Activated CD4-positive, alpha-beta T cell treated with anti-CD3 and anti-CD28 coated beads, Interleukin-2, Interleukin-4, amounts not matched to agents 100 ng/mL and 50 ng/mL, durations not matched to agents 16 hours and 8 hours (primary cell): ENCODE data around the gene FAM110D.

Experiments
- DNase-seq: peaks from one replicate; pipeline ENCODE4 v3.0.0-alpha.2; 2020; ENCODE audit warnings: low spot score

Gene FAM110D

GRCh38 chr1:26129778-26130177, 29.1 kb upstream of the FAM110D start:
- no peak for DNase-seq

- DNase-seq = no peak
Measured at GRCh38 chr1:26130695-26131094, 28.2 kb upstream of the FAM110D start.

DNA sequence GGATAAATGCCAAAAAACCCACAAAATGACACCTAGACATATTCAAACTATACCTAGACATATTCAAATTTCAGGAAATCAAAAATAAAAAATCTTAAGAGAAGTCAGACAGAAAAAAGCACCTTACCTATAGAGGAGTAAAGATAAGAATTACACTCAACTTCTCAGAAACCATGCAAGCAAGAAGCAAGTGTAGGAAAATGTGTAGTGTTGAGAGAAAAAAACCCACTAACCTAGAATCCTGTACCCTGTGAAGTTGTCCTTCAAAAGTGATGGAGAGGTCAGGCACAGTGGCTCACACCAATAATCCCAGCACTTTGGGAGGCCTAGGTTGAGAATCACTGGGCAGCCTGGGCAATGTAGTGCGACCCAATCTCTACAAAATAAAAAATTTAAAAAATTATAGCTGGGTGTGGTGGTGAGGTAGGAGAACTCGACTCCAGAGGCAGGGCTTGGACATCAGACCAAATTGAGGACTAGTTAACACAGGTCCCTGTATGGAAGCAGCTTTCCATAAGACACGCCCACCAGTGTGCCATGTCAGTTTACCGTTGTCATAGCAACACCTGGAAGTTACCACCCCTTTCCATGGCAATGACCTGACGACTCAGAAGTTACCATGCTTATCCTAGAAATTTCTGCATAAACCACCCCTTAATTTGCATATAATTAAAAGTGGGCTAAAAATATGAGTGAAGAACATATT, 26.6 kb upstream of the FAM110D start:
- DNase-seq = no peak

GRCh38 chr1:26132834-26133167, 26.1 kb upstream of the FAM110D start:
- no peak for DNase-seq

DNA sequence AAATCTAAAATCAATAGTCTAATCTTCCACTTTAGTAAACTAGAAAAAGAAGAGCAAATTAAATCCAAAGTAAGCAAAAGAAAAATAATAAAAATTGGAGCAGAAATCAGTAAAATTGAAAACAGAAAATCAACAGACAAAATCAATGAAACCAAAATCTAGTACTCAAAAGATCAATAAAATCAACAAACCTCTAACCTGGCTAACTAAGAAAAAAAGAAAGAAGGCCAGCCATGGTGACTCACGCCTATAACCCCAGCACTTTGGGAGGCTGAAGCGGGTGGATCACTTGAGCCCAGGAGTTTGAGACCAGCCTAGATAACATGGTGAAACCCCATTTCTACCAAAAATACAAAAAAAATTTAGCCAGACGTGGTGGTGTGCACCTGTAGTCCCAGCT, 24.4 kb upstream of the FAM110D start:
- DNase-seq = no peak

GRCh38 chr1:26138974-26139558, 19.8 kb upstream of the FAM110D start:
- no peak for DNase-seq

DNA sequence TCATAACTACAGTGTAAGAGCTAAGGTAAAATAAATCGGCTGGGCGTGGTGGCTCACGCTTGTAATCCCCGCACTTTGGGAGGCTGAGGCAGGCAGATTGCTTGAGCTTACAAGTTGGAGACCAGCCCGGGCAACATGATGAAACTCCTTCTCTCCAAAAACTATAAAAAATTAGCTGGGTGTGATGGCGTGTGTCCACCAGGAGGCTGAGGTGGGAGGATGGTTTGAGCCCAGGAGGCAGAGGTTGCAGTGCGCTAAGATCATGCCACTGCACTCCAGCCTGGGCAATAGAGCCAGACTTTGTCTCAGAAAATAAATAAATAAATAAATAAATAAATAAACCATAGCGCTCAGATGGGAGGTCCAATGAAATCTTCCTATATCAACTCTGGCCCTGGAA, 16.7 kb upstream of the FAM110D start:
- DNase-seq = no peak

DNA sequence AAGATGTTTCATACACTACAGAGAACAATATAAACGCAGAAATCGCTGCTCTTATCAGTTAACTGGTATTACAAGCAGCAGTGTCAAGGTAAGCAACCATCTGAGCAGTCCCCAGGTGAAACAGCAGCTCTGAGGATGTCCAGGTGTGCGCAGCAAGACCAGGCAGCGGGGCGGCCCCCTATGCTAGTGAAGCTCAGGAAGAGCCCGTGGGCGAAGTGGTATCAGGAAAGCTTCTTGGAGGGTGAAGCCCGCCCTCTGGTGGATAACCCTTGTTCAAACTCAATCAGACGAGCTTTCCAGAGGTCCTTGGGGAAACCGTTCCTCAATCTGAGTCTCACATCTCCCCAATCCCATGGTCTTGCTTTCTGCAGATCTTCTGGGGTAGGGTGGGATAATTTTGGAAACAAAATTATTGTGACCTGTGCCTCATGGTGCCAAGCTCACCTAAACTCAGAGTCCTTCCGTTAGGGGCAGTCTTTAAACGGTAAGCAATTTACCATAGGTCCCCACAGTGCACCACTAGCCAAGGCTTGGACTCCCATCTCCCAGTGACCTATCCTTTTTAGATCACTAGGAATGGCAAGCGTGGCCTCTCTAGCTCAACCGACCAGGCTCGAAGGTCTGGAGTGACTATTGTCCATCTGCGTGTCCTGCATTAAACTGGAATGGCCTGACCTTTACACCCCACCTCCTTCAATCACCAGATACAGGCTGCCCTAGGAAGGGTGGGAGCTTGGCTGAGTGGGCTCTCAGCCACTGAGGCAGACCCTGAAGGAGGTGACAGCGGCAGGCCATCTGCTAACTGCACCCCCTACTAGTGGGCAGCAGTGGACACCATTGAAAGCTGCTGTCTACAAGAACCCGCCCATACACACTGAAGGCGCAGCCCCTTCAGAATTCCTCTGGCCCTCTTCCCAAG, 13.6 kb upstream of the FAM110D start:
- peak; percentile 74 for DNase-seq

DNA sequence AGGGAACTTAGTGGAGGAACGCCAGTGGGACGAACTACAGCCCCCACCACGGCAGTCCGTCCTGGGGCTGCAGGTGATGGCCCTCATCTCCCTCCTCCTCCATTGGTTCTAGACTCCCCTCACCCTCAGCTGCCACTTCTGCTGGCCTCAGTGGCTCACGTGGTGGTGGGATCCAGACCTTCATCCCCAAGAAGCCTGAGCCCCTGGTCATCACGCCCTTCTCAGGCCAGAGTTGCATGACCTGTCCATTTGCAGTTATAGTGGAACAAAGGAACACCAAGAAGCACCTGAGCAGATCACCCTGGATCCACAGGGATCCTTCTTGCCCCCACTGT, 13.0 kb upstream of the FAM110D start:
- DNase-seq = no peak

DNA sequence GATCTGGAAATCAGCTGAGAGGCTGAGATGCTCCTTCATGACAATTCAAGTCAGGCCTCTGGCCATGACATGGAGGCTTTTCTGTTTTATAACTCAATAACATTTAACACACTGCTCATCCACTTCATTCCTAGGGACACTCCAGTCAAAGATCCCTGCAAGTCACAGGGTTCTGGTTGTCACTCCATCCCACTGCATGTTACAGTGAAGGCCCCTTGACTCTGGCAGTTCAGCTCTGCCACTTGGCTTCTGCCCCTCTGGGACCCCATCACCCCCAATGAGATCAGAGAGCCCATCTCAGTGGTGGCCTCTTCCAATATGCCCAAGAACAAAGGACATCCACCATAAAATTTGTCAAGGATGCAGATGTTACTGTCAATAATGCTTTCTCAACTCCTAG, 10.0 kb upstream of the FAM110D start:
- no peak for DNase-seq

DNA sequence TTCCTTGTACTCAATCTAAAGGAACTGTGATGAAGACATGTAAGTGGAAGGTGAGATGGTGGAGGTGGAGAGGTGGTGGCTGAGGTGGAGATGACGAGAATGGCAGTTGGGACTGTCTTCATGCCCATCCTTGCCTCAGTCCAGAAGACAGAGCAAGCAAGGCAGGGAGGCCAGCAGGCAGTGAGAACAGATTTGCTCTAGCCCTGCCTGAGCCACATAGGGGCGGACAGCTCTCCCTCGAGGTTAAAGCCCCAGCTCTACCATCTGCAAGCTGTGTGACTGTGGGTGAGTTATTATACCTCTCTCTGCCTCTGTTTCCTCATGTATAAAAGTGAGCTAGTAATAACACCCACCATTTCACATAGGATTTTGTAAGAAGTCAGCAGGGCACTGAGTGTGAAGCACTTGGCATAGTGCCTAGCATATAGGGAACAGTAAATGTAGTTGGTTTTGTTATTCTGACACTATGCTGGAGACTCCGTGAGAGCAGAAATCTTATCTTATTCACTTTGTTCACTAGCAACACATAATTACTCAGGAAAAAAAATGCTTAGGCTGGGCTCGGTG, 4.8 kb upstream of the FAM110D start:
- DNase-seq = no peak

- DNase-seq = no peak
Measured at GRCh38 chr1:26154750-26155149, 4.1 kb upstream of the FAM110D start.

DNA sequence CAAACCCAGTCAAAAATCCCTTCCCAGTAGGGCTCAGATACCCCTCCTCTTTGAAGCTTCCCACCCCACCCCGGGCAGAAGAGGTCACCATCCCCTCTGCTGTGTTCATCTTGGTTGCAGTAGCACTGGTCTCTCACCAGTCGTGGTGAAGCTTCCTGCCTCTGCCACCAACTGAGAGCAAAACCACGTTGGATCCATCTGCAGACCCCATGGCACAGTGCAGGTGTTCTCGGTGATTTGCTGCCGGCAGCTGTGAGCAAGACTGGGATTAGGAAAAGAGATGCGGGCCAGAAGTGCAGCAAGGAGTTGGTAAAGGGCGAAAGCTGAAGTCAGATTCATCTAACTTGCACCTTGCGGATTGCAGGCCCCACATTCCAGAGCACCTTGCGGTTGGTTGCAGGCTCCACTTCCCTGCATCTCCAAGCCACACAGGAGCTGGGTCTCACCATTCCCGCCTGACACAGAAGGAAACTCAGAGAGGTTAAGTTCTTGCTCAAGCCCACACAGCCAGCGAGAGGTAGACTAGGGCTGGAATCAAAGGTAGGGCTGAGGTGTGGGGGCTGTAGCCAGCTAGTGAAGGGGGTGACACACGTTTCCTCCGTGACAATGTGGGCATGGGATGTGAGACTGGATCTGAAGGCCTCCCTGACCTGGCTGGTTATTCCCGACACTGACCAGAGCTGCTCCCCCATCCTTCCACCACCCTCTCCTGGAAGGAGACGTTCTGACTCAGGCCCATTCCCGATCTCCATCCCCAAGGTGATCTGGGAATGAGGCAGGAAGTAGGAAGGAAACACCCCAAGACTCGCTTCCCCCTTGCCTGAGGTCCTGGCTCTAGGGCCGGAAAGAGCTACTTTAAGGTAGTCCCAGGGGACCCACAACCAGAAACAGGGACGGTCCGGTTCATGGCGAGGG, 3.3 kb upstream of the FAM110D start:
- DNase-seq = no peak

DNA sequence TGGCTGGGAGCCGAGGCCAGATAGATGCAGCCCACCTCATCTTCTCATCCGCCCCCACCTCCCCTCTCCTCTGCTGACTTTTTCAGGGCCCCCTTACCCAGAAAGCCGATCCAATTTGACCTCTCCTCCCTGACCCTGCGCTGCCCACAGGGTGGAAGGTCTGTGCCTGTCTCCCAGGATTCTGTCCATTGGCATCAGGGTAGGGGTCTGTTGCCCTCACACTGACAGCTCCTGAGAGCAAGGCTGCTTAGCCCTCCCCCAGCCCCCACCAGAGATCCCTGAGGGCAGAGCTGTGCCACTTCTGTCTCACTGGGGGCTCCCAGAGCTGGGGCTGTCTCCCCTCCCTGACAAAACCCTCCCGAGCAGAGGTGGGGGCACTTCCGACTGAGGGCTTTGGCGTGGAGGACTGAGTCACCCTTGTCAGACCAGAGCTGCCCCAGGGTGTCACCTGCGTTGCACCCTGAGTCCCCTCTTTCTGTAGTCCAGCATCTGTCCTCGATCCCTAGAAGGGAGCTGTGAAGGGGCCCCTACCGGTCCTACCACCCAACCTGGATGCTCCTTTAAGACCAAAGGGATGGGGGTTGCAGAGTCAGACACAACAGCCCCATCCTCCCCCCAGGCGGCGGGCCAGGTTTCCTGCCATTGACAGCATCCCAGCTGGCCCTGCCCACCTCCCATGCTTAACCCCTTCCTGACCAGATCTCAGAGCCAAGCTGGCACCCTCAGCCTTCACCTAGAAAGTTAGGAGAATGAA, 2.4 kb upstream of the FAM110D start:
- DNase-seq = no peak

DNA sequence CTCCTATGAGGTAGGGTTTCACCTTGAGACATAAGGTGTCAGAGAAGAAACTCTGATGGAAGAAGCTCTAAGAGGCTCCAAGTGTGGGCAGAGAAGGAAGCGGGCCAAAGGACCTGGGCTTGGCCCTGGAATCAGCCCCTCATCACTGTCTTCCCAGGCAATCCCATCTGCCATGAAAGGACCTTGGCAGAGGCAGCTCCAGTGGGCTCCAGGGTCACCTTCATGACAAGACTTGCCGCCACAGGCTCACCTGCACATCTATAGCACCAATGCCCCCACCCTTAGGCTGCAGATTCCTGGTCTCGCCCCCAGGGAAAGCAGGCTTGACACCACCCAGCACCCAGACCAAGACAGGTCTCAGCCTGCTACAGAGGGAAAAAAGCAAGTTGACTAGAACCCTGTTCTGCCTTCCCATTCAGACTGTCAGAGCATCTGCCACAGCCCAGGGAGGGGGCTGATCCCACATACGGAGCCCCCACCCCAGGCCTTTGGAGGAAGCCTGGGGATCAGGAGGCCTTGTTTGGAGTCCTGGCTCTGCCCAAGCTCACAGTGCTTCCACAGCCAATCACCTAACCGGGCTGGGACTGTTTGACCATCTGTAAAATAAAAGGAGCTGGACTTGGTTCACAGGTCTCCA, 490 bp upstream of the FAM110D start:
- DNase-seq = no peak

DNA sequence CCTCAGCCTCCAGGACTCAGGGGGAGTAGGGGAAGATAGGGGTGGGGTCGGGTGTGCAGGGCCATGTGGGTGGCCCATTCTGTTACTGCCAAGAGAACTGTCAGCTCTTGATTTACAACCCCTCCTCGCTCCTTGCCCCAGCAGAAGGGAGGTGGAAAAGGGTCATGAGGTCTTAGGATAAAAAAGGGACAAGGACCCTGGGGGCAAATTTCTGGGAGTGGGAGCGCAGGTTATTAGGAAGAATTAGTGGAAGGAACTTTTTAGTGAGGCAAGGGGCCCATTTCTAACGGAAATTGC, 812 bp downstream of the FAM110D start:
- no peak for DNase-seq

DNA sequence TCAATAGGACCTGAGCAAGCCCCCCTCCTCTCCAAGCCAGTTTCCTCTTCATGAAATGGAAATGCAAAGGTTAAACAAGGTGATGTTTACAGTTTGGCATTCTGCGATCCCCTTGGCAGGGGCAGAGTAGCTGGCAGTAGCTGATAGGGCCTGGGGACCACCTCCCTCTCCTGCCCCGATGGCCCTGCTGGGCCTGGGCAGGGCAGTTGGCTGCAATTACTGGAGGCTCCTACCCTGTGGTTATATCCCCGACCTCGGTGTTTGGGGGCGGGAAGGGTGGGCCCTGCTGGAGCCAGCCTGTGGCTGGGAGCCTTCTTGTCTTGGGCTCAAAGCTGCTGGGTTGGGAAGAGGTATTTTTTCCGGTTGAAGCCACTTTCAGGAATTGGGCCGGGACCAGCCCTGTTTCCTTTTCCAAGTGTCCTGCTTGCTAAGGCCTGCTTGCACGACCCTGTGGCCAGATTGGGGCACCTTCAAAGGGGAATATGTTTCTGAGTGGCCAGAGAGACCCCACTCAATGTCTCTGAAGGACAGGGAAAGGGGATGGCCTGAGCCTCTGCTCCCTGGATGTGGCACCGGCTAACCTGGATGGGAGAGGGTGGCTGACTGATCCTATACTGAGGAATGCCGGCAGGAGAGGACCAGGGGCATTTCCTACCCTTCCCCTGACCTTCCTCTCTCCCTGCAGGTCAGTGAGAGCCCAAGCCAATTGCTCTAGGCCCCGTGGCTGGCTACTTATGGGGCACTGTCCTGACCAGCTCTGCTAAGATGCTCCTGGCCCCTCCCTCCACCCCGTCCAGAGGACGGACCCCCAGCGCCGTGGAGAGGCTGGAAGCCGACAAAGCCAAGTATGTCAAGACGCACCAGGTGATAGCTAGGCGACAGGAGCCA, 1.9 kb downstream of the FAM110D start:
- no peak for DNase-seq

- DNase-seq = peak; percentile 27
Measured at GRCh38 chr1:26161415-26162219, 2.7 kb downstream of the FAM110D start.

DNA sequence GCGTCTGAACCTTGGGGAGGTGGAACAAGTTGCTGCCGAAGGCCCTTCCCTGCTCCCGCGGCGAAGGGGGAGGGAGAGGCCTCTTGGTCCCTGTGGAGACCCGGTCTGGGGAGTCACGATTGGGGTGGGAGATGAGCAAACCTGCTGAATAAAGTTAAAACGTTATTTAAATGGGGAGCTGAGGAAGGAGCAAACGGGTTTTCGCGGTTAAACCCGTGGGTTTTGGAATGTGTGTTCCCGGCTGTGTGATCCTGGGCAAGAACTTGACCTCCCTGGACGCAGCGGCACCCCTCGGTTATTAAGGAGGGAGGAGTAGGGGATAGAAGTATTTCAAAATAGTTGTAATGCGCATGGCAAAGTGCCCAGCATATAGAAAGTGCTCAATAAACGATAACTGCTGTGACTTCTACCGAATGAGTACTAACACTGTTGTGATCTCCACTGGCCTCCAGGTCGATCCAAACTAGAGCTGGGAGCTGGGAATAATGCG, 3.4 kb downstream of the FAM110D start:
- DNase-seq = no peak
